Kidney (tissue), 22 donors: Measurements from ENCODE around the gene PTPRH. TPM values are rescaled to one million over a fixed set of nuclear protein-coding genes. Genes with fewer than 3 reads are reported as not detected.
A peak's percentile ranks its signal among the peaks of the same experiment; 100 is the strongest.

Experiments
- DNase-seq, 5 donors: peaks; one replicate each; pipeline ENCODE4 v3.0.0-alpha.2; 2013 to 2020
- FAIRE-seq: peaks from 2 replicates; lab custom pipeline; 2012; peaks lifted over from hg19 to GRCh38; lab: Jason Lieb, UNC
- H3K27ac ChIP-seq, 2 donors: one replicate each; pipeline ENCODE4 v1.7.0; 2013; ENCODE audit warnings: low read depth in 2 of 2, low read length in 2 of 2, inconsistent platforms in 1 of 2
- H3K27me3 ChIP-seq: one replicate; pipeline ENCODE4 v1.7.1; 2013; ENCODE audit warnings: low read length, inconsistent platforms; ENCODE audit not compliant: control insufficient read depth, insufficient read depth
- H3K36me3 ChIP-seq, 3 donors: one replicate each; pipeline versions ENCODE4 v1.7.0 to v1.7.1; 2013; ENCODE audit warnings: low read length in 3 of 3, control low read depth in 1 of 3, inconsistent platforms in 1 of 3; ENCODE audit not compliant: insufficient read depth in 3 of 3, control insufficient read depth in 2 of 3
- H3K4me1 ChIP-seq, 3 donors: one replicate each; pipeline versions ENCODE4 v1.7.0 to v1.7.1; 2013; ENCODE audit warnings: low read length in 3 of 3, inconsistent platforms in 1 of 3, low read depth in 1 of 3; ENCODE audit not compliant: control insufficient read depth in 2 of 3, insufficient read depth in 2 of 3
- H3K4me3 ChIP-seq, 3 donors: one replicate each; pipeline versions ENCODE4 v1.7.0 to v1.8.1; 2013; ENCODE audit warnings: low read length in 3 of 3, control low read depth in 1 of 3, inconsistent platforms in 1 of 3
- H3K9ac ChIP-seq, 3 donors: one replicate each; pipeline versions ENCODE4 v1.7.0 to v1.7.1; 2013; ENCODE audit warnings: low read length in 3 of 3, control low read depth in 1 of 3, inconsistent platforms in 1 of 3
- H3K9me3 ChIP-seq, 3 donors: one replicate each; pipeline versions ENCODE4 v1.7.0 to v1.7.1; 2013; ENCODE audit warnings: low read length in 3 of 3, control low read depth in 1 of 3, inconsistent platforms in 1 of 3; ENCODE audit not compliant: control insufficient read depth in 2 of 3, insufficient read depth in 1 of 3
- intact Hi-C: fragments of 100-400 bp; cut with DNase I; formaldehyde crosslinking; loops from one replicate; pipeline ENCODE4 v1.11.1; 2022
- long read RNA-seq, 10 donors: library from polyadenylated mRNA in 1 of 10; unstranded in 1 of 10; transcript quantifications; one replicate each; pipeline ENCODE4 v2.0.0 and lab custom pipeline, GENCODE V29; 2021 to 2026
- polyA plus RNA-seq: library from polyadenylated mRNA; stranded (reverse); fragments of 350-450 nt; fragmentation: Illumina TruSeq; extraction: RNeasy Lipid Tissue Mini Kit (QIAGEN cat#74804); gene quantifications from one replicate; pipeline ENCODE4 v1.2.3, GENCODE V29; 2014; ENCODE audit warnings: low read depth, low replicate concordance; ENCODE audit not compliant: insufficient read depth
- total RNA-seq: library from RNA; stranded (reverse); fragmentation: NEBNext Ultra II Directional; extraction: Animal tissue kit (Norgen Biotek cat#: 25700); gene quantifications from one replicate; pipeline ENCODE4 v1.2.1, GENCODE V29; 2021
- TF ChIP-seq, protein P1 (sequence below): IDR thresholded peaks from 3 replicates; pipeline ENCODE4 v1.5.1; 2012; ENCODE audit warnings: mild to moderate bottlenecking, moderate library complexity, borderline replicate concordance; ENCODE audit not compliant: insufficient read depth; ENCODE audit errors: extremely low read depth
- donor health status: control.
- donor health status: control.
- donor health status: control.
- donor health status: control.
- donor health status: control.
- donor health status: DM: yes; HTN: yes; CAD: no.
- donor health status: Normal renal cell carcinoma (clear cell type).

The PTPRH gene, protein sequence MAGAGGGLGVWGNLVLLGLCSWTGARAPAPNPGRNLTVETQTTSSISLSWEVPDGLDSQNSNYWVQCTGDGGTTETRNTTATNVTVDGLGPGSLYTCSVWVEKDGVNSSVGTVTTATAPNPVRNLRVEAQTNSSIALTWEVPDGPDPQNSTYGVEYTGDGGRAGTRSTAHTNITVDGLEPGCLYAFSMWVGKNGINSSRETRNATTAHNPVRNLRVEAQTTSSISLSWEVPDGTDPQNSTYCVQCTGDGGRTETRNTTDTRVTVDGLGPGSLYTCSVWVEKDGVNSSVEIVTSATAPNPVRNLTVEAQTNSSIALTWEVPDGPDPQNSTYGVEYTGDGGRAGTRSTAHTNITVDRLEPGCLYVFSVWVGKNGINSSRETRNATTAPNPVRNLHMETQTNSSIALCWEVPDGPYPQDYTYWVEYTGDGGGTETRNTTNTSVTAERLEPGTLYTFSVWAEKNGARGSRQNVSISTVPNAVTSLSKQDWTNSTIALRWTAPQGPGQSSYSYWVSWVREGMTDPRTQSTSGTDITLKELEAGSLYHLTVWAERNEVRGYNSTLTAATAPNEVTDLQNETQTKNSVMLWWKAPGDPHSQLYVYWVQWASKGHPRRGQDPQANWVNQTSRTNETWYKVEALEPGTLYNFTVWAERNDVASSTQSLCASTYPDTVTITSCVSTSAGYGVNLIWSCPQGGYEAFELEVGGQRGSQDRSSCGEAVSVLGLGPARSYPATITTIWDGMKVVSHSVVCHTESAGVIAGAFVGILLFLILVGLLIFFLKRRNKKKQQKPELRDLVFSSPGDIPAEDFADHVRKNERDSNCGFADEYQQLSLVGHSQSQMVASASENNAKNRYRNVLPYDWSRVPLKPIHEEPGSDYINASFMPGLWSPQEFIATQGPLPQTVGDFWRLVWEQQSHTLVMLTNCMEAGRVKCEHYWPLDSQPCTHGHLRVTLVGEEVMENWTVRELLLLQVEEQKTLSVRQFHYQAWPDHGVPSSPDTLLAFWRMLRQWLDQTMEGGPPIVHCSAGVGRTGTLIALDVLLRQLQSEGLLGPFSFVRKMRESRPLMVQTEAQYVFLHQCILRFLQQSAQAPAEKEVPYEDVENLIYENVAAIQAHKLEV
- total RNA-seq (2.8 TPM), polyA plus RNA-seq (not detected)
- long read RNA-seq, donor 1: 0 reads
- long read RNA-seq, donor 2: 0 reads
- long read RNA-seq, donor 3: 0 reads
- long read RNA-seq, donor 4: 0 reads
- long read RNA-seq, donor 5: 0 reads
- long read RNA-seq, donor 6: 0 reads
- long read RNA-seq, donor 7, partial matches to known transcripts: 1 of 3 reads
- long read RNA-seq, donor 7, other reads (novel, unspliced or antisense): 1 of 3 reads
- long read RNA-seq, donor 8: 0 reads
- long read RNA-seq, donor 9: 0 reads
- long read RNA-seq, donor 10: 0 reads

DNA sequence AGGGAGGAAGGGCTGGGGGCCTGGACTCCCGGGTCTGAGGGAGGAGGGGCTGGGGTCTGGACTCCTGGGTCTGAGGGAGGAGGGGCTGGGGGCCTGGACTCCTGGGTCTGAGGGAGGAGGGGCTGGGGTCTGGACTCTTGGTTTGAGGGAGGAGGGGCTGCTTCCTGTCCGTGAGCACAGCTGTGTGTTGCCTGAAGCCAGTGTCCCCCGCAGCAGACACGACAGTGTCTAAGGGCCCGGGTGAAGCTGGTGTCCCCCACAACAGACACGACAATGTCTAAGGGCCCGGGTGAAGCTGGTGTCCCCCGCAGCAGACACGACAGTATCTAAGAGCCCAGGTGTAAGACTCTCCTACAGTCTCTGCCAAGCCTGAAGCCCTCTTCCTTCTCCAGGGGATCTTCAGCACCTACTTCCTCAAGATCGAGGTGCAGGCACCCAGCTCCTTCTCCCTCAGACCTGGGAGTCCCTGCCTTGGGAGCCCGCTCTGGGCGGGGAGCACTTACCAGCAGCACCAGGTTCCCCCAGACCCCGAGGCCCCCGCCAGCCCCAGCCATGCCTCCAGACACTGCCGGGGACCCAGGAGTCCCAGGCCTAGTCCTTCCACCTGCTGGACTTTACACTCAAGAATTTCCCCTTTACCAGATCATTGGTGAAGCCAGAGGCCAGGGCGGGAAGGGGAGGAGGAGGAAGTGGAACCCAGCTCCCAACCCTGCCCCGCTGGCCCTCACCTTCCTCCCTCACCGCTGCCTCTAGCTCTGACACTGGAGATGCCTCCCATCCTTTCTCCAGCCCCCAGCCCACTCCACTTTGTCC lies at the start of gene PTPRH:
Gene PTPRH (minus strand): TSS at position 622 of the 813 bp plus-strand sequence. CDS start 68 bp downstream, at position 554.
- FAIRE-seq: no peak
- Histone ChIP-seq H3K36me3 (no peaks in the 10 kb centered on the region), H3K9me3 (peaks cover 0 to 4% (median 2%) of the 10 kb centered on the region in 3 donors), H3K4me3 (no peak within 1 kb of the TSS), H3K27me3 (no peaks in the 10 kb centered on the region), H3K9ac (no peak within 1 kb of the TSS), H3K27ac (no peak within 1 kb of the TSS), H3K4me1 (no peaks in the 10 kb centered on the region)
- peak in 1 of 5 donors; percentile 70 for DNase-seq
- TF ChIP-seq, protein P1, sequence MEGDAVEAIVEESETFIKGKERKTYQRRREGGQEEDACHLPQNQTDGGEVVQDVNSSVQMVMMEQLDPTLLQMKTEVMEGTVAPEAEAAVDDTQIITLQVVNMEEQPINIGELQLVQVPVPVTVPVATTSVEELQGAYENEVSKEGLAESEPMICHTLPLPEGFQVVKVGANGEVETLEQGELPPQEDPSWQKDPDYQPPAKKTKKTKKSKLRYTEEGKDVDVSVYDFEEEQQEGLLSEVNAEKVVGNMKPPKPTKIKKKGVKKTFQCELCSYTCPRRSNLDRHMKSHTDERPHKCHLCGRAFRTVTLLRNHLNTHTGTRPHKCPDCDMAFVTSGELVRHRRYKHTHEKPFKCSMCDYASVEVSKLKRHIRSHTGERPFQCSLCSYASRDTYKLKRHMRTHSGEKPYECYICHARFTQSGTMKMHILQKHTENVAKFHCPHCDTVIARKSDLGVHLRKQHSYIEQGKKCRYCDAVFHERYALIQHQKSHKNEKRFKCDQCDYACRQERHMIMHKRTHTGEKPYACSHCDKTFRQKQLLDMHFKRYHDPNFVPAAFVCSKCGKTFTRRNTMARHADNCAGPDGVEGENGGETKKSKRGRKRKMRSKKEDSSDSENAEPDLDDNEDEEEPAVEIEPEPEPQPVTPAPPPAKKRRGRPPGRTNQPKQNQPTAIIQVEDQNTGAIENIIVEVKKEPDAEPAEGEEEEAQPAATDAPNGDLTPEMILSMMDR: no peak
- intact Hi-C loops: no loop called here

DNA sequence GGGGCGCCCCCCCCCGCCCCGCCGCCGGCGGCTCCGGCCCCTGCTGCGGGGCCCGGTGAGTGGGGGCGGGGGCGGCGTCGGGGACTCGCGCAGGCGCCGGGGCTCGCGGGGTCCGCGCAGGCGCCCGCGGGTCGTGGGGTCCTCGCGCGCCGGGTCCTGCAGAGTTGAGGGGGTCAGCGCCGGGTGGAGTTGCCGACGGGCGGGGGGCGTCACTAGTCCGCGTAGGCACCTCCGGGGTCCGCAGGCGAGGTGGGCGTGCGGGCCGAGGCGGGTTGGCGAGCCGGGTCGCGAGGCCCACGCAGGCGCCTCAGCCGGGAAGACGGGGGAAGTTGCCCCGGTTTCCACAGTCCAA lies 49.2 kb upstream of the PTPRH start:
- Histone ChIP-seq H3K27ac (peak overlapping the region; percentile 78 to 90), H3K27me3 (no peaks in the 10 kb centered on the region), H3K4me1 (peaks cover 2 to 36% (median 18%) of the 10 kb centered on the region in 3 donors), H3K4me3 (peak overlapping the region; percentile 72 to 82 (median 79)), H3K36me3 (peaks cover 0 to 2% (median 0%) of the 10 kb centered on the region in 3 donors), H3K9ac (peak overlapping the region; percentile 52 to 80 (median 55)), H3K9me3 (no peaks in the 10 kb centered on the region)
- intact Hi-C loops: no loop called here
- DNase-seq (no peak), FAIRE-seq (no peak)
- TF ChIP-seq, protein P1: no peak
